NCI-H1048 (cell line): ENCODE data around the gene ZFPL1.
"Not testable (repeated sequence)": the region's sequence is repeated elsewhere in the genome, so short reads cannot be mapped to it uniquely, and the experiment has no call there.

Source experiments
- DNase-seq: peaks from one replicate; lab custom pipeline; 2025; lab: John Stamatoyannopoulos, UW

ZFPL1 gene

GRCh38 chr11:65113839-65114238 lies 29.8 kb downstream of the ZFPL1 start:
- DNase-seq, result no peak

GRCh38 chr11:65114538-65115171 lies 30.6 kb downstream of the ZFPL1 start:
- DNase-seq, result no peak

GRCh38 chr11:65115361-65116082 lies 31.5 kb downstream of the ZFPL1 start:
- DNase-seq, result no peak

GRCh38 chr11:65116370-65117205 lies 32.6 kb downstream of the ZFPL1 start:
- no peak for DNase-seq

- peak; percentile 99 for DNase-seq
Observed at GRCh38 chr11:65117206-65118096, 33.4 kb downstream of the ZFPL1 start, which contains the start of gene ZNHIT2. ZNHIT2 (minus strand) TSS chr11:65117701; CDS start chr11:65117653, 48 bp downstream.

- no peak for DNase-seq
Observed at GRCh38 chr11:65118097-65118837, 34.2 kb downstream of the ZFPL1 start.

- DNase-seq, result not testable (repeated sequence)
Observed at GRCh38 chr11:65118891-65119669, 35.1 kb downstream of the ZFPL1 start.

- DNase-seq, result no peak
Observed at GRCh38 chr11:65119670-65119995, 35.6 kb downstream of the ZFPL1 start.

GRCh38 chr11:65120831-65121230 lies 36.8 kb downstream of the ZFPL1 start:
- no peak for DNase-seq

- DNase-seq, result no peak
Observed at GRCh38 chr11:65121447-65121864, 37.4 kb downstream of the ZFPL1 start.

GRCh38 chr11:65121865-65122696 lies 38.1 kb downstream of the ZFPL1 start, which contains the start of the genes FAU and MRPL49:
FAU (minus strand) TSS chr11:65122134; CDS start chr11:65121813, 321 bp downstream.
MRPL49 (plus strand) TSS chr11:65122321; CDS start chr11:65122347, 26 bp downstream.
- peak; percentile 98 for DNase-seq

GRCh38 chr11:65124480-65125196 lies 40.6 kb downstream of the ZFPL1 start:
- DNase-seq, result no peak

GRCh38 chr11:65125197-65126056 lies 41.4 kb downstream of the ZFPL1 start:
- DNase-seq, result no peak

- no peak for DNase-seq
Observed at GRCh38 chr11:65126624-65127274, 42.7 kb downstream of the ZFPL1 start.

- DNase-seq, result no peak
Observed at GRCh38 chr11:65127473-65128181, 43.6 kb downstream of the ZFPL1 start.
